AG09309 (cell line): ENCODE data around the gene LPXN.

ENCODE experiments used
- DNase-seq: peaks from one replicate; pipeline ENCODE4 v3.0.0-alpha.2; 2010; ENCODE audit warnings: low read depth
- H3K4me3 ChIP-seq: 2 replicates; pipeline ENCODE4 v1.5.1; 2011; ENCODE audit warnings: mild to moderate bottlenecking, low read depth, low read length, moderate library complexity; ENCODE audit not compliant: control insufficient read depth
- CTCF ChIP-seq: IDR thresholded peaks from 2 replicates; pipeline ENCODE4 v1.5.1; 2011; ENCODE audit warnings: mild to moderate bottlenecking, low read depth, low read length, inconsistent platforms; ENCODE audit not compliant: insufficient read depth, control insufficient read depth; ENCODE audit errors: missing control alignments

The LPXN gene

GRCh38 chr11:58580311-58580710, 4.7 kb upstream of the LPXN start:
- no peak for DNase-seq
- no peak for TF ChIP-seq CTCF
- peak overlapping the region; percentile 87 for H3K4me3 ChIP-seq

- peak; percentile 68 for DNase-seq
- H3K4me3 ChIP-seq: peak overlapping the region; percentile 87
- peak; percentile 83 for TF ChIP-seq CTCF
These were observed 3.8 kb upstream of the LPXN start for GRCh38 chr11:58579192-58580129.

GRCh38 chr11:58578635-58579191, 3.1 kb upstream of the LPXN start, which contains the start of gene ZFP91:
ZFP91 (plus strand) TSS chr11:58579063; CDS start chr11:58579282, 219 bp downstream.
- peak within 1 kb of the TSS; percentile 87 for H3K4me3 ChIP-seq
- DNase-seq: peak; percentile 92
- TF ChIP-seq CTCF: no peak

- TF ChIP-seq CTCF: no peak
- DNase-seq: peak; percentile 97
- peak overlapping the region; percentile 87 for H3K4me3 ChIP-seq
These were observed 2.5 kb upstream of the LPXN start for GRCh38 chr11:58578136-58578634.

- peak; percentile 91 for DNase-seq
- no peak for TF ChIP-seq CTCF
- peak overlapping the region; percentile 87 for H3K4me3 ChIP-seq
These were observed 2.0 kb upstream of the LPXN start for GRCh38 chr11:58577555-58578135.

- no peak for DNase-seq
- H3K4me3 ChIP-seq: peak overlapping the region; percentile 87
- peak; percentile 48 for TF ChIP-seq CTCF
These were observed 1.3 kb upstream of the LPXN start for GRCh38 chr11:58576887-58577471.
